Neural cell (in vitro differentiated cells): ENCODE results near the gene OR52H1. TPM values are rescaled to one million over a fixed set of nuclear protein-coding genes. Genes with fewer than 3 reads are reported as not detected.
A peak's percentile ranks its signal among the peaks of the same experiment; 100 is the strongest.

ENCODE experiments used
- H2AFZ ChIP-seq: fragments of 200-600, 300-800 bp; sonication (generic), shearing (Covaris generic); 2 replicates; pipeline ENCODE4 v1.6.0; 2014; ENCODE audit warnings: low read depth, mild to moderate bottlenecking, antibody characterized with exemption, low read length, moderate library complexity
- H3F3A ChIP-seq: fragments of 200-600 bp; shearing (Covaris generic); 2 replicates; pipeline ENCODE4 v1.6.1; 2016; ENCODE audit warnings: mild to moderate bottlenecking, moderate library complexity, mixed read lengths, antibody characterized with exemption, low read length; ENCODE audit not compliant: insufficient read depth, poor library complexity, severe bottlenecking
- H3K27ac ChIP-seq: fragments of 200-600, 300-800 bp; sonication (generic), shearing (Covaris generic); 2 replicates; pipeline ENCODE4 v1.5.1; 2014; ENCODE audit warnings: mild to moderate bottlenecking, low read length, moderate library complexity
- H3K27me3 ChIP-seq: fragments of 300-800, 200-600 bp; sonication (generic), shearing (Covaris generic); 2 replicates; pipeline ENCODE4 v1.6.0; 2014; ENCODE audit warnings: mild to moderate bottlenecking, low read depth, low read length, moderate library complexity; ENCODE audit not compliant: insufficient read depth
- H3K36me3 ChIP-seq: fragments of 300-800, 200-600 bp; sonication (generic), shearing (Covaris generic); 2 replicates; pipeline ENCODE4 v1.5.1; 2014; ENCODE audit warnings: mild to moderate bottlenecking, antibody characterized with exemption, low read length, moderate library complexity; ENCODE audit not compliant: insufficient read depth
- H3K4me2 ChIP-seq: fragments of 300-800, 200-600 bp; sonication (generic), shearing (Covaris generic); 2 replicates; pipeline ENCODE4 v1.6.0; 2014; ENCODE audit warnings: mild to moderate bottlenecking, low read length
- H3K4me3 ChIP-seq: fragments of 300-800, 200-600 bp; sonication (generic), shearing (Covaris generic); 2 replicates; pipeline ENCODE4 v1.5.1; 2014; ENCODE audit warnings: mild to moderate bottlenecking, low read length, moderate library complexity
- H3K79me2 ChIP-seq: fragments of 200-600 bp; shearing (Covaris generic); replicated peaks from 2 replicates; pipeline ENCODE4 v1.6.0; 2014; ENCODE audit warnings: mild to moderate bottlenecking, low read length, moderate library complexity; ENCODE audit not compliant: insufficient read depth
- H3K9ac ChIP-seq: fragments of 300-800, 200-600 bp; sonication (generic), shearing (Covaris generic); 2 replicates; pipeline ENCODE4 v1.6.1; 2016; ENCODE audit warnings: mild to moderate bottlenecking, low read length, mixed read lengths
- H3K9me2 ChIP-seq: fragments of 200-600 bp; shearing (Covaris generic); 2 replicates; pipeline ENCODE4 v1.6.1; 2016; ENCODE audit warnings: mild to moderate bottlenecking, low read length, mixed read lengths; ENCODE audit not compliant: insufficient read depth
- H3K9me3 ChIP-seq: fragments of 200-600, 300-800 bp; sonication (generic), shearing (Covaris generic); 2 replicates; pipeline ENCODE4 v1.6.1; 2016; ENCODE audit warnings: mild to moderate bottlenecking, mixed run types, low read length, moderate library complexity, mixed read lengths
- H4K20me1 ChIP-seq: fragments of 200-600 bp; shearing (Covaris generic); 2 replicates; pipeline ENCODE4 v1.6.1; 2016; ENCODE audit warnings: mild to moderate bottlenecking, mixed run types; ENCODE audit not compliant: insufficient read depth
- EP300 ChIP-seq: fragments of 450-650 bp; conservative IDR thresholded peaks from 2 replicates; pipeline ENCODE4 v1.6.1; 2014; ENCODE audit warnings: antibody characterized with exemption, mild to moderate bottlenecking, moderate library complexity; ENCODE audit not compliant: poor library complexity, severe bottlenecking
- EZH2 ChIP-seq: fragments of 200-600, 300-800 bp; shearing (Covaris generic), sonication (generic); IDR thresholded peaks from 2 replicates; pipeline ENCODE4 v1.6.1; 2014; ENCODE audit warnings: antibody characterized with exemption, low read length, borderline replicate concordance, mild to moderate bottlenecking; ENCODE audit not compliant: insufficient read depth, poor library complexity, severe bottlenecking
- MXI1 ChIP-seq: fragments of 450-650 bp; conservative IDR thresholded peaks from 2 replicates; pipeline ENCODE4 v1.6.1; 2014; ENCODE audit warnings: antibody characterized with exemption, mild to moderate bottlenecking; ENCODE audit not compliant: poor library complexity, severe bottlenecking
- POLR2AphosphoS5 ChIP-seq: IDR thresholded peaks from 2 replicates; pipeline ENCODE4 v1.6.1; 2012
- RAD21 ChIP-seq: fragments of 450-650 bp; conservative IDR thresholded peaks from 2 replicates; pipeline ENCODE4 v1.6.1; 2014; ENCODE audit warnings: antibody characterized with exemption, mild to moderate bottlenecking, moderate library complexity
- SMC3 ChIP-seq: fragments of 450-650 bp; conservative IDR thresholded peaks from 2 replicates; pipeline ENCODE4 v1.6.1; 2014; ENCODE audit warnings: antibody characterized with exemption, mild to moderate bottlenecking, moderate library complexity; ENCODE audit not compliant: poor library complexity
- TAF1 ChIP-seq: IDR thresholded peaks from 2 replicates; pipeline ENCODE4 v1.6.1; 2012; ENCODE audit warnings: low read depth
- polyA minus RNA-seq: library from RNA; depleted of rRNA, polyadenylated mRNA; stranded (reverse); fragments of >200 nt; gene quantifications from 2 replicates; pipeline ENCODE4 v1.2.3, GENCODE V29; 2014
- polyA plus RNA-seq: library from polyadenylated mRNA; depleted of rRNA; stranded (reverse); fragments of >200 nt; gene quantifications from 2 replicates; pipeline ENCODE4 v1.2.3, GENCODE V29; 2014
- TF ChIP-seq, protein P1 (sequence below): IDR thresholded peaks from 2 replicates; pipeline ENCODE4 v1.6.1; 2012; ENCODE audit warnings: borderline replicate concordance
- TF ChIP-seq, protein P2 (sequence below): fragments of 450-650 bp; IDR thresholded peaks from 2 replicates; pipeline ENCODE4 v1.5.1; 2014; ENCODE audit warnings: antibody characterized with exemption, mild to moderate bottlenecking, moderate library complexity; ENCODE audit not compliant: poor library complexity, severe bottlenecking

The OR52H1 gene
- polyA plus RNA-seq (not detected in 2 replicates), polyA minus RNA-seq (not detected in 2 replicates)

DNA sequence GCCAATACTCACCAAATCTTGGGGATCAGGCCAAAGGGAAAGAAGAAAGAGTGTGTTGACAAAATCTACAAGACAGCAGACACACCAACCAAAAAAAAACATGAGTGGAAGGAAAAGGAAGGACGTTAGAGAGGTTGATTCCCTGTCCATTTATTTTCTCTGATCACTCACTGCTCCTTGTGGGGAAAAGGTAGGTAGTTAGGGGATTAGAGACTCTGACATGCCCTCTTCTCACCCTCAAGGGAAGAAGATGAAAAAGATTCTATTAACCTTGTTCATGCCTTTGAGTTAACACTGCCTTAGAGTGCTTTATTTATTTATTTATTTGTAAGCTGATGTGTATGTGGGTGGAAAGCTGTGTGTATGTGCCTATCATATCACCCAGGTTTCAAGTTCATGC lies at the start of gene OR52H1:
Gene OR52H1, minus strand, starts transcription at position 101 of the 400 bp plus-strand sequence. CDS start 3,035 bp downstream, outside the sequence.
- Histone ChIP-seq H3F3A (no peaks in the 10 kb centered on the region), H3K9me3 (no peaks in the 10 kb centered on the region), H3K4me2 (no peak within 1 kb of the TSS), H3K9ac (no peak within 1 kb of the TSS), H3K79me2 (no peaks in the 10 kb centered on the region), H3K4me3 (no peak within 1 kb of the TSS), H3K36me3 (no peaks in the 10 kb centered on the region), H4K20me1 (no peaks in the 10 kb centered on the region), H3K27me3 (no peaks in the 10 kb centered on the region), H2AFZ (no peak within 1 kb of the TSS), H3K27ac (no peak within 1 kb of the TSS), H3K9me2 (no peaks in the 10 kb centered on the region)
- no peak for TF ChIP-seq MXI1

DNA sequence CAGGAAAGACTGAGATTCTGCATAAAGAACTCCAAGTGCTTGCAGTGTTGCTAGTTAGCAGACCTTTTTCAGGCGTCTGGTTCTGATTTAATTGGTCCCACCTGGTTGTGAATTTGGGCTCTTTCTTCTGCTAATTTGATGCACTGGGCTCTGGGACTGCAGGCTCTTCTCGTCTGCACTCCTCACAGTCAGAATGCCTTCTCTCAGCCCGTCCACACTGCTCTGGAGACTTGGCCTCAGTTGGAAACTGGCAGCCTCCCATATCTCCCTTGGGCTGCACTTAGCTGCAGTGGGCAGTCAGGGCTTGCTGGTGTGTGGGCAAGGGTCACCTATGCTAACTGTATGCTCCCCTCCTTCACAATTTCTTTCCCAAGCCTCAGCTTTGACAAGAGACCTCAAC lies 49.6 kb upstream of the OR52H1 start:
- no peak overlapping the region for H3K4me2 ChIP-seq
- H4K20me1 ChIP-seq: no peaks in the 10 kb centered on the region
- no peaks in the 10 kb centered on the region for H3K79me2 ChIP-seq
- no peak overlapping the region for H2AFZ ChIP-seq
- H3K9me3 ChIP-seq: no peaks in the 10 kb centered on the region
- no peaks in the 10 kb centered on the region for H3K36me3 ChIP-seq
- H3K27ac ChIP-seq: no peak overlapping the region
- no peaks in the 10 kb centered on the region for H3K27me3 ChIP-seq
- no peaks in the 10 kb centered on the region for H3K9me2 ChIP-seq
- H3F3A ChIP-seq: no peaks in the 10 kb centered on the region
- no peak overlapping the region for H3K4me3 ChIP-seq
- H3K9ac ChIP-seq: no peak overlapping the region
- TF ChIP-seq SMC3: no peak
- TF ChIP-seq RAD21: no peak

DNA sequence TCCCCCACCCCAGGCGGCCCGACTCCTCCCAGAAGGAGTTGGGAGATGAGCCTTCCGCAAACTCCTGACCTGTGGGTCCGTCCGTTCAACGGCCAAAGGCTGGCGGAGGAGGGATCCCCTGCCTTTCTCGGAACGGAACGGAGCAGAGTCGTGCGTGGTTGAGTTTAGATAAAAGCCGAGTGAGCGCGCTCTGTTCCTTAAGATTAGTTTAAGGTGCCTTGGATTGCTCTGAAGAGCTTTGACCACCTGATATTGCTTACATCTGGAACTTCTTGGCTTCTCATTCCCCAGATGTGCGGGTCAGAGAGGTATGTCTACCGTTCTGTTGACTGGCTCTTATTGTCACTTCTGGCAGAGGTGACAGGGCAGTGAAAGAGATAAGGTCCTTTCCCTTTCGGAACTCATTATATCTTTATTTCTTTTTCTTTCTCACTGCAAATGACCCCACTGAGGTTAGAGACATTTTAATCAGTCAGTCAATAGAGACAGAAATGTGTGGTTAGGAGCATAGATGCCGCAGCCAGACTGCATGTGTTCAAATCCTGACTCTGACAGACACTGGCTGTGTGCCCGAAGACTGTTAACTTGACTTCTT lies 48.4 kb upstream of the OR52H1 start, which contains the start of gene TRIM6:
Gene TRIM6, plus strand, starts transcription at position 31 of the 595 bp plus-strand sequence. Its CDS starts 261 bp downstream, at position 292.
- Histone ChIP-seq H4K20me1 (no peaks in the 10 kb centered on the region), H3K9ac (no peak within 1 kb of the TSS), H3K36me3 (no peaks in the 10 kb centered on the region), H3K4me2 (no peak within 1 kb of the TSS), H3F3A (no peaks in the 10 kb centered on the region), H3K9me2 (no peaks in the 10 kb centered on the region), H3K4me3 (peak within 1 kb of the TSS; percentile 29), H2AFZ (no peak within 1 kb of the TSS), H3K27ac (no peak within 1 kb of the TSS), H3K79me2 (no peaks in the 10 kb centered on the region), H3K27me3 (no peaks in the 10 kb centered on the region), H3K9me3 (no peaks in the 10 kb centered on the region)
- TF ChIP-seq MXI1 (no peak), POLR2AphosphoS5 (no peak), RAD21 (no peak), TAF1 (no peak), EP300 (no peak), SMC3 (no peak), EZH2 (no peak)
- TF ChIP-seq, protein P1, sequence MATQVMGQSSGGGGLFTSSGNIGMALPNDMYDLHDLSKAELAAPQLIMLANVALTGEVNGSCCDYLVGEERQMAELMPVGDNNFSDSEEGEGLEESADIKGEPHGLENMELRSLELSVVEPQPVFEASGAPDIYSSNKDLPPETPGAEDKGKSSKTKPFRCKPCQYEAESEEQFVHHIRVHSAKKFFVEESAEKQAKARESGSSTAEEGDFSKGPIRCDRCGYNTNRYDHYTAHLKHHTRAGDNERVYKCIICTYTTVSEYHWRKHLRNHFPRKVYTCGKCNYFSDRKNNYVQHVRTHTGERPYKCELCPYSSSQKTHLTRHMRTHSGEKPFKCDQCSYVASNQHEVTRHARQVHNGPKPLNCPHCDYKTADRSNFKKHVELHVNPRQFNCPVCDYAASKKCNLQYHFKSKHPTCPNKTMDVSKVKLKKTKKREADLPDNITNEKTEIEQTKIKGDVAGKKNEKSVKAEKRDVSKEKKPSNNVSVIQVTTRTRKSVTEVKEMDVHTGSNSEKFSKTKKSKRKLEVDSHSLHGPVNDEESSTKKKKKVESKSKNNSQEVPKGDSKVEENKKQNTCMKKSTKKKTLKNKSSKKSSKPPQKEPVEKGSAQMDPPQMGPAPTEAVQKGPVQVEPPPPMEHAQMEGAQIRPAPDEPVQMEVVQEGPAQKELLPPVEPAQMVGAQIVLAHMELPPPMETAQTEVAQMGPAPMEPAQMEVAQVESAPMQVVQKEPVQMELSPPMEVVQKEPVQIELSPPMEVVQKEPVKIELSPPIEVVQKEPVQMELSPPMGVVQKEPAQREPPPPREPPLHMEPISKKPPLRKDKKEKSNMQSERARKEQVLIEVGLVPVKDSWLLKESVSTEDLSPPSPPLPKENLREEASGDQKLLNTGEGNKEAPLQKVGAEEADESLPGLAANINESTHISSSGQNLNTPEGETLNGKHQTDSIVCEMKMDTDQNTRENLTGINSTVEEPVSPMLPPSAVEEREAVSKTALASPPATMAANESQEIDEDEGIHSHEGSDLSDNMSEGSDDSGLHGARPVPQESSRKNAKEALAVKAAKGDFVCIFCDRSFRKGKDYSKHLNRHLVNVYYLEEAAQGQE: no peak
- TF ChIP-seq, protein P2, sequence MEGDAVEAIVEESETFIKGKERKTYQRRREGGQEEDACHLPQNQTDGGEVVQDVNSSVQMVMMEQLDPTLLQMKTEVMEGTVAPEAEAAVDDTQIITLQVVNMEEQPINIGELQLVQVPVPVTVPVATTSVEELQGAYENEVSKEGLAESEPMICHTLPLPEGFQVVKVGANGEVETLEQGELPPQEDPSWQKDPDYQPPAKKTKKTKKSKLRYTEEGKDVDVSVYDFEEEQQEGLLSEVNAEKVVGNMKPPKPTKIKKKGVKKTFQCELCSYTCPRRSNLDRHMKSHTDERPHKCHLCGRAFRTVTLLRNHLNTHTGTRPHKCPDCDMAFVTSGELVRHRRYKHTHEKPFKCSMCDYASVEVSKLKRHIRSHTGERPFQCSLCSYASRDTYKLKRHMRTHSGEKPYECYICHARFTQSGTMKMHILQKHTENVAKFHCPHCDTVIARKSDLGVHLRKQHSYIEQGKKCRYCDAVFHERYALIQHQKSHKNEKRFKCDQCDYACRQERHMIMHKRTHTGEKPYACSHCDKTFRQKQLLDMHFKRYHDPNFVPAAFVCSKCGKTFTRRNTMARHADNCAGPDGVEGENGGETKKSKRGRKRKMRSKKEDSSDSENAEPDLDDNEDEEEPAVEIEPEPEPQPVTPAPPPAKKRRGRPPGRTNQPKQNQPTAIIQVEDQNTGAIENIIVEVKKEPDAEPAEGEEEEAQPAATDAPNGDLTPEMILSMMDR: no peak
